ENCODE measurements around the gene SLC5A2. TPM values are rescaled to one million over a fixed set of nuclear protein-coding genes. Genes with fewer than 3 reads are reported as not detected.
"Not testable (repeated sequence)": the region's sequence is repeated elsewhere in the genome, so short reads cannot be mapped to it uniquely, and the experiment has no call there.

Gene SLC5A2
- total RNA-seq, 1 donor from 2014 or later = 0.36 TPM

DNA sequence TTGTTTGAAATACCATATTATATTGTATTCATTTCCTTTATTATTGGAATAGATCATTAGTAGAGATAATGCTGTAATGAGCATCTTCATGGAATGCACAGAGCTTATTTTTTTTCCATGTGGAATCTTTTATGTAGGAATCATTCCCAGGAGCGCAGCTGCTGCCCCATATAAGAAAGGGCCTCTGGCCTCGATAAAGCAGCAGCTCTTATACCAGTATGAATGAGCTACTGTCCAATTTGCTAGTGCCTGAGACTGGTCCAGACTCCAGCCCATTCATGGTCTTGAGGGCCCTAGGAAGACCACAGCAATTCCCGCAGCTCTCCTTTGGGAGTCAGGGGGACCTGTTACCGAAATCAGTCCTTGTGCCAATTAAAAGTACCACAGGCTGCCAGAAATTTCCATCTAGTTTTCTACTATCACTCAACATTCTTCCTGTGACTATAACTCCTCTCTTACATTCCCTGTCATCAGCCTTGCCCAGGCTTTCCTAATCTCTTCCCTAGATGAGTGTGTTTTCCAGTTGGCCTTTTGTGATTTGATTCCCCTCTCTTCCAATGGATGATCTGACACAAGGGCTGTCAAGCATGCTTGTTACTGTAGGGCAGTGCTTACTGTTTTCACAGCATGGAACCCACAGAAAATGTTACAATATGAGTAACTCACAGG is 42.3 kb upstream of the SLC5A2 start:
- no peaks in the 10 kb centered on the region for H3K27me3 Mint-ChIP-seq (ENCODE audit: low read depth)
- H3K36me3 Mint-ChIP-seq = no peaks in the 10 kb centered on the region
- TF ChIP-seq CTCF (IDR thresholded peaks at IDR 0.05; ENCODE audit: unreplicated experiment) = no peak
- H3K4me1 Mint-ChIP-seq = peaks cover 6% of the 10 kb centered on the region
- peak overlapping the region; percentile 25 for H3K4me3 Mint-ChIP-seq
- no peak overlapping the region for H3K27ac Mint-ChIP-seq
- no peak for DNase-seq (ENCODE audit: low spot score in 2 of 2, unreplicated experiment in 2 of 2)
- no peaks in the 10 kb centered on the region for H3K9me3 Mint-ChIP-seq

DNA sequence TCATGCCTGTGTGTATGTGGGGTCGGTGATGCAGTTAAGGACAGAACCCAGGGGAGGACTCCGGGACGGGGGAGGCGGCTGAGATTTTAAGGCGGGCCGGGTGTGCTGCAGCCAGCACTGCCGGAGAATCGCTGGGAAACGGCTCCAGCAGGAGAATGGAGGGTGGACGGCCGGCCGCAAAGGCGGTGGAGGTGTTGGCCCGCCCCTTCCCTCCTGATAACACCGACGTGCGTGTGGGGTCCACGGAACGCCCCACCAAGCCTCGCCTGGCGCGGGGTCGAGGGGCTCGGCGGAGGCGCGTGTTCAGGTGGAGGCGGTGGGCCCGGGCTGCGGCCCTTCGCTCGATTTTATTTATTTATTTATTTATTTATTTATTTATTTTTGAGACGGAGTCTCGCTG is 41.0 kb upstream of the SLC5A2 start:
- Mint-ChIP-seq H3K4me1 (peaks cover 6% of the 10 kb centered on the region), H3K36me3 (no peaks in the 10 kb centered on the region), H3K27ac (no peak overlapping the region), H3K27me3 (ENCODE audit: low read depth) (no peaks in the 10 kb centered on the region), H3K9me3 (peaks cover 3% of the 10 kb centered on the region), H3K4me3 (peak overlapping the region; percentile 88)
- no peak for TF ChIP-seq CTCF (IDR thresholded peaks at IDR 0.05; ENCODE audit: unreplicated experiment)
- DNase-seq (ENCODE audit: low spot score in 2 of 2, unreplicated experiment in 2 of 2) = no peak

- not testable (repeated sequence) for H3K27ac Mint-ChIP-seq; DNase-seq (ENCODE audit: low spot score in 2 of 2, unreplicated experiment in 2 of 2); H3K4me3 Mint-ChIP-seq; H3K27me3 Mint-ChIP-seq (ENCODE audit: low read depth); H3K4me1 Mint-ChIP-seq; H3K9me3 Mint-ChIP-seq; H3K36me3 Mint-ChIP-seq
These were observed 37.0 kb upstream of the SLC5A2 start for GRCh38 chr16:31445931-31446330.

DNA sequence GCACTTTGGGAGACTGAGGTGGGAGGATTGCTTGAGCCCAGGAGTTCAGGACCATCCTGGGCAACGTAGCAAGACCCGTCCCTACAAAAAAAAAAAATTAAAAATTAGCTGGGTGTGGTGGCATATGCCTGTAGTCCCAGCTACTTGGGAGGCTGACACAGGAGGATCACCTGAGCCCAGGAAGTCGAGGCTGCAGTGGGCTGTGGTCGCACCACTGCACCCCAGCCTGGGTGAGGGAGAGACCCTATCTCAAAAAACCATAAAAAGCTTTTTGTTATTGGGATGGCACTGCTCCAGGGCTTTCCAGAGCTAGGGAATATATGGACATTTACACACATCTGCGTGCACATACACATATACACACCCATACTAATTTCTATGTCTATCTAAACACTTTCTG is 31.7 kb upstream of the SLC5A2 start:
- H3K4me1 Mint-ChIP-seq = peaks cover 32% of the 10 kb centered on the region
- no peak for TF ChIP-seq CTCF (IDR thresholded peaks at IDR 0.05; ENCODE audit: unreplicated experiment)
- no peak overlapping the region for H3K4me3 Mint-ChIP-seq
- no peaks in the 10 kb centered on the region for H3K9me3 Mint-ChIP-seq
- peak overlapping the region; percentile 89 for H3K27ac Mint-ChIP-seq
- no peaks in the 10 kb centered on the region for H3K36me3 Mint-ChIP-seq
- no peak for DNase-seq (ENCODE audit: low spot score in 2 of 2, unreplicated experiment in 2 of 2)
- no peaks in the 10 kb centered on the region for H3K27me3 Mint-ChIP-seq (ENCODE audit: low read depth)

DNA sequence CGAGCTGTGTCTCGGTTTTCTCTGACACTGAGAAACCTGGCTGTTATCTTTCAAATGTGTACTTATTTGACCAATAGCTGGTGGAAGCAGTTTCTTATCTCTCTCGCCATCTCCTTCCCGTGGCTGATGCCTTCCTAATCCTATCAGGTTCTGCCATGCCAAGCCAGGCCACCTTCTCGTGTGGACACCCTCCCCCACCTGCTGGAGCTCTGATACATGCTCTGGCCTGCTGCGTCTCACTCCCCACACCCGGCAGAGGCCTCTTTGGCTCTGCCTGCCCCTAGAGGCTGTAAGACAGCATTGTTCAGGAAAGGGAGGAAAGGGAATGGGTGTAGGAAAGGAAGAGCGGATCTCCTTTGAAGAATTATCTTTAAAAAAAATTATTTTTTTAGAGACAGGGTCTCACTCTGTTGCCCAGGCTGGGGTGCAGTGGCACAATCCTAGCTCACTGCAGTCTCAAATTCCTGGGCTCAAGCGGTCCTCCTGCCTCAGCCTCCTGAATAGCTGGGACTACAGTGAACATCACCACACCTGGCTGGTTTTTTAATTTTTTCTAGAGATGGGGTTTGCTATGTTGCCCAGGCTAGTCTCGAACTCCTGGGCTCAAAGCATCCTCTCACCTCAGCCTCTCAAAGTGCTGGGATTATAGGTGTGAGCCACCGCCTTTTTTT is 31.1 kb upstream of the SLC5A2 start:
- TF ChIP-seq CTCF (IDR thresholded peaks at IDR 0.05; ENCODE audit: unreplicated experiment) = peak; percentile 45
- DNase-seq (ENCODE audit: low spot score in 2 of 2, unreplicated experiment in 2 of 2) = peak in 1 of 2 experiments; percentile 62
- Mint-ChIP-seq H3K4me3 (peak overlapping the region; percentile 51), H3K36me3 (no peaks in the 10 kb centered on the region), H3K9me3 (no peaks in the 10 kb centered on the region), H3K27me3 (ENCODE audit: low read depth) (no peaks in the 10 kb centered on the region), H3K4me1 (peaks cover 34% of the 10 kb centered on the region), H3K27ac (peak overlapping the region; percentile 89)

DNA sequence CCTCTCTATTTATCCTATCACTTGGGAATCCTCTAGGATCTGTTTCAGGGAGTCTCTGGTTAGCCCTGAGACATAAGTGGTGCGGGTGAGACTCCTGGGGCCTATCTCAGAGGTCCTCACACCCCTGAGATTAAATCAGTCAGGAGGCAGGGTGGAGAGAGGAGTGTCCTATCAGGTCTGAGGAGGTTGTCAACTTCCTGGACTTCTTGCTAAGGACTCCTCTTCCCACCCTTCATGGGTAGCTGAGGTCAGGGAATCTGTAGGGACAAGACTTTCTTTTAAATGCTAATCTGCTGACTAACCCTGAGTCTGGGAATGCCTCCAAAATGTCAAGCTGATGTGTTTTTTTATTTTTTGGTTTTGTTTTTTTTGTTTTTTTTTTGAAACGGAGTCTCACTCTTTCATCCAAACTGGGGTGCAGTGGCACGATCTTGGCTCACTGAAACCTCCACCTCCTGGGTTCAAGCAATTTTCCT is 30.3 kb upstream of the SLC5A2 start:
- no peaks in the 10 kb centered on the region for H3K27me3 Mint-ChIP-seq (ENCODE audit: low read depth)
- H3K36me3 Mint-ChIP-seq = no peaks in the 10 kb centered on the region
- DNase-seq (ENCODE audit: low spot score in 2 of 2, unreplicated experiment in 2 of 2) = no peak
- no peak for TF ChIP-seq CTCF (IDR thresholded peaks at IDR 0.05; ENCODE audit: unreplicated experiment)
- no peak overlapping the region for H3K4me3 Mint-ChIP-seq
- no peak overlapping the region for H3K27ac Mint-ChIP-seq
- H3K4me1 Mint-ChIP-seq = peaks cover 40% of the 10 kb centered on the region
- no peaks in the 10 kb centered on the region for H3K9me3 Mint-ChIP-seq

Data from mesothelial cell of epicardium (in vitro differentiated cells).